Posterior vena cava (tissue), 2 donors: ENCODE data around the gene RFX5. TPM values are rescaled to one million over a fixed set of nuclear protein-coding genes. Genes with fewer than 3 reads are reported as not detected.
"Not testable (repeated sequence)": the region's sequence is repeated elsewhere in the genome, so short reads cannot be mapped to it uniquely, and the experiment has no call there.

Experiments
- DNase-seq: peaks from one replicate; pipeline ENCODE4 v3.0.0-alpha.2; 2020; ENCODE audit warnings: low spot score
- intact Hi-C, 2 donors: fragments of 100-400 bp; cut with DNase I; formaldehyde crosslinking; loops; one replicate each; pipeline versions ENCODE4 v1.14.1 to v1.14.2; 2022 to 2023
- long read RNA-seq, 2 donors: library from polyadenylated mRNA; unstranded; transcript quantifications; one replicate each; pipeline ENCODE4 v2.0.0, GENCODE V29; 2020 to 2021
- total RNA-seq, 2 donors: library from RNA; stranded (reverse); fragmentation: NEBNext Ultra II Directional; extraction: Animal tissue kit (Norgen Biotek cat#: 25700); gene quantifications; one replicate each; pipeline ENCODE4 v1.2.1, GENCODE V29; 2021
- donor health status: DM: yes; HTN: yes; CAD: no.
- donor health status: DM: yes; HTN: yes; CAD: no.

The RFX5 gene
- total RNA-seq: 10 to 100 TPM; 26.0 to 31.1 TPM
- long read RNA-seq, donor 1, partial matches to known transcripts: 5 of 12 reads
- long read RNA-seq, donor 1, other reads (novel, unspliced or antisense): 2 of 12 reads
- long read RNA-seq, donor 2, transcript RFX5-215 (11 exons, 2,355 nt): major isoform, 7 of 30 reads
- long read RNA-seq, donor 2, partial matches to known transcripts: 13 of 30 reads
- long read RNA-seq, donor 2, other reads (novel, unspliced or antisense): 10 of 30 reads

GRCh38 chr1:151346769-151347522 lies at the start of gene RFX5:
Gene RFX5 (minus strand): TSS chr1:151347252. CDS start chr1:151346320, 932 bp downstream.
- peak; percentile 97 for DNase-seq
- intact Hi-C loops: no loop called here

DNA sequence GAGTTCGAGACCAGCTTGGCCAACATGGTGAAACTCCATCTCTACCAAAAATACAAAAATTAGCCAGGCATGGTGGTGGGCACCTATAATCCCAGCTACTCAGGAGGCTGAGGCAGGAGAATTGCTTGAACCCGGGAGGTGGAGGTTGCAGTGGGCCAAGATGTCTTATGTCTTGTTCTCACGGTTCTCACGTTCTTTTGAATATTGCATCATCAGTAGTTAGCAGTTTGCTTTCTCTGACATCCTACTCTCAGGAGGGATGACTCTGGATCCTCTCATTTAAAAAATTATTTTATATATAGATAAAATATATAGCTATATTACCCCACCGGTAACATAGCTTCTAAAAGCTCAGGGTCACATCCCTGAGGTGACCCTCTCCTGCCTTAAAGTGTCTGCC lies 49.2 kb upstream of the RFX5 start:
- intact Hi-C loops, DNase-seq: not testable (repeated sequence)

GRCh38 chr1:151393583-151393982 lies 46.5 kb upstream of the RFX5 start:
- intact Hi-C loops: no loop called here
- no peak for DNase-seq

DNA sequence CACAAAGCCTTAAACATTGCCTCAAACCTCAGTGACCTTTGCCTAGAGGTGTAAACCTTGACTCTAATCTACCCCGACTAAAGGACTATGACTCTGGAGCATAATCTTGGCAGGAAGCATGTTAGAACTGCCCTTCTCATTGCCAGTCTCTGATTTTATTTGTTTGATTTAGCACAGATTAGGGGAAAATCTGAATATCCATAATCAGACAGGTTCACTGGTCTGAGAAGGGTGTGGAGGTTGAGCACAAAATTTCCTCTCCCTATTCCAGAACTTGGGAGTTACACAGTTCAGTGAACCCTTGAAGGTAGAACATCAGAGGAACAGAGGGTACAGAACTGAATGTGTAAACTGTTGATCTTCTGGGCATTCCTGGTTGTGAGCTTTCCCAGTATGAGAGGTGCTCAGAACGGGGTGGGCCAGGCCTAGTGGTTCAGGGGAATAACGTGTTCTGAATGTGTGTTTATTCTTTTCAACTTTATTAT lies 44.1 kb upstream of the RFX5 start:
- no peak for DNase-seq
- intact Hi-C loops: no loop called here

DNA sequence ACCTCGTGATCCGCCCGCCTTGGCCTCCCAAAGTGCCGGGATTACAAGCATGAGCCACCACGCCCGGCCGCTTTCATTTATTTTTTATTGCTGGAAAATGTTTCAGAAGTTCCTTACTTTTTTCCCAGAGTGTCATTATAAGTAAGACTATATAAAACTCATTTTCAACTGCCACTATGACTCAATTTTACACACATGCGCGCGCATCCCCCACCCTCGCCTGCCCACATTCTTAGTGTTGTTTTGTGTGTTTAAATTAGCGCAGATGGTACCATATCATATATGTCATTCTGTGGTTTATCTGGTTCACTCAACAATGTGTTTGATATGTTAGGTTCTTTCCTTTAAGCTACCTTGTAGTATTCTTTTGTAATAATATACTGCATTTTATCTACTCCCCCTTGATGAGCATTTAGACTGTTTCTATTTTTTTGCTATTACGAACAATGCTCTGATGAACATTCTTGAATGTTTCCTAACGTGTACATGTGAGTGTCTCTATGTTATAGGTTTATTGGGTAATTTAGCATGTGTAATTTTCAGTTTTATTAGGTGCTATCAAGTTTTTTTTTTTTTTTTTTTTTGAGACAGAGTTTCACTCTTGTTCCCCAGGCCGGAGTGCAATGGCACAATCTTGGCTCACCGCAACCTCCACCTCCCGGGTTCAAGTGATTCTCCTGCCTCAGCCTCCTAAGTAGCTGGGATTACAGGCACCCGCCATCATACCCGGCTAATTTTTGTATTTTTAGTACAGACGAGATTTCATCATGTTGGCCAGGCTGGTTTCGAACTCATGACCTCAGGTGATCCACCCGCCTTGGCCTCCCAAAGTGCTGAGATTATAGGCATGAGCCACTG lies 43.4 kb upstream of the RFX5 start:
- DNase-seq, intact Hi-C loops: not testable (repeated sequence)

- intact Hi-C loops: no loop called here
- no peak for DNase-seq
Observed at GRCh38 chr1:151386002-151386401, 39.0 kb upstream of the RFX5 start.

DNA sequence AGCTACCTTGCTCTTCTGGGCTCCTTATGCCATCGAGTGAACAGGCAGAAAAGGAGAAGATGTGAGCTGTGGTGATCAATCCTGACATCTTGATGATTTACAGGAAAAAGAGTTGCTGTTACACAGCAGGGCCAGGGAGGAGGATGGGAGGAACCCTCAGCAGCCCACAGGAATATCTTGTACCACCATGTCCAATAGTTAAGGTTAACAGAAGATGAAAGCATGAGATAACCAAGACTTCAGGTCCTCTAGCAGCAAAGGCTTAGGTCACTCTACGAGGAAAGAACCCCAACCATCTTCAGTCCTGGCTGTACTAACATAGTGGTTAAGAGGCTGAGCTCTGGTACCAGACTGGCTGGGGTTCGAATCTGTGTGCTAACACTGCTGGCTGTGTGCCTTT lies 37.5 kb upstream of the RFX5 start:
- intact Hi-C loops: no loop called here
- no peak for DNase-seq

- intact Hi-C loops: no loop called here
- no peak for DNase-seq
Observed at GRCh38 chr1:151377150-151377884, 30.3 kb upstream of the RFX5 start.

DNA sequence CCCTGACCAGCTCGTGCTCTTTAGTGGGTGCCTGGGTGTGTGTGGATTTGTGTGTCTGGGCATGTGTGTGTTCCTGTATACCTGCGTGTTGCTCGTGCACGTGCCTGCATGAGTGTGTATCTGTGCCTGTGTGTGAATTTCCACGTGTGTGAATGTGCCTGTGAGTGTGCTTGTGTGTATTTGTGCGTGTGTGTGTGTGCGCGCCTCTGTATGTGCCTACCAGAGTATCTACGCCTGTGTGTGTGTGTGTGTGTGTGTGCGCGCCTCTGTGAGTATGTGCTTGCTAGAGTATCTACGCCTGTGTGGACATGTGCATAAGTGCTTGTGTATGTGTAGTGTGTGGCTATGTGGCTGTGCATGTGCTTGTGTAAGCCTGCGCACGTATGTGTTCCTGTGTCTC lies 26.1 kb upstream of the RFX5 start:
- DNase-seq: no peak
- intact Hi-C loops: no loop called here

DNA sequence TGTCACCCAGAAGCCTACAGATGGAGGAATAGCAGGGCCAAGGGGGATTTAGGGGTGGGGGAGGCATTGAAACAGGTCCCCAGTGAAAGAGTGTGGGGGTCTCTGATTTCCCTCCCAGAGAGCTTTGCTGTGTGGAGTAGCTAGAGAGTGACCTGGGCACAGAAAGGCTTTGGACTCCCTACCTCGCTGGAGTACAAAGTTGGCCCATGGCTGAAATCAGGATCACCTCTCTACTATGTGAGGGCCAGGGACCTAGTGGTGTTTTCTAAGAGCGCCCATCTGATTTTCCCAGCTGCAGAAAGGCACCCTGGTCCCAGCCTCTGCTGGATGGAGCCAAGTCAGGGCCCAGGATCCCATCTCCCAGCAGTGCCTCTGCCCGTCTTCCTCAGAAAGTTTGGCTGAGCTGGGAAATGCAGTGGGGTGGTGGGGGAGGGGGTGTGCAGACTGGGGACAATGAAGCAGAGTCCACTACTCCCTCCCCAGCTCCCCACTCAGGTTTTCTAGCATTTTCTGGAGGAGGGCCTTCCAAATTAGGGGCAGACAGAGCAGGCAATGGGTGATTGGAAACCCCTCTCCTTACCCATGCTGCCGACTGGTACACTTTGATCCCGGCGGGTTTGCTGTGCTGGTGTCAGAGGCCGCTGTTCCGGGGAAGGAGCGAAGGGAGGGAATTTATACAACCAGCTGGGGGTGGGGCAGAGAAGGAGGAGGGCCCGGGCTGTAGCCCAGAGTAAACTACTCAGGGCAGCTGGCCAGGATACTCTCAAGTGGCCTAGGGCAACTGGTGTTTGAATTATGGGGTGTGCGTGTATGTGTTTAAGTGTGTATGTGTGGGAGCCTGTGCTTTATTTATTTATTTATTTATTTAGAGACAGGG lies 25.2 kb upstream of the RFX5 start, which contains the start of gene SELENBP1:
Gene SELENBP1, minus strand, starts transcription at position 648 of the 877 bp plus-strand sequence. Its CDS starts 64 bp downstream, at position 584.
- DNase-seq: peak; percentile 90
- intact Hi-C loops: no loop called here

DNA sequence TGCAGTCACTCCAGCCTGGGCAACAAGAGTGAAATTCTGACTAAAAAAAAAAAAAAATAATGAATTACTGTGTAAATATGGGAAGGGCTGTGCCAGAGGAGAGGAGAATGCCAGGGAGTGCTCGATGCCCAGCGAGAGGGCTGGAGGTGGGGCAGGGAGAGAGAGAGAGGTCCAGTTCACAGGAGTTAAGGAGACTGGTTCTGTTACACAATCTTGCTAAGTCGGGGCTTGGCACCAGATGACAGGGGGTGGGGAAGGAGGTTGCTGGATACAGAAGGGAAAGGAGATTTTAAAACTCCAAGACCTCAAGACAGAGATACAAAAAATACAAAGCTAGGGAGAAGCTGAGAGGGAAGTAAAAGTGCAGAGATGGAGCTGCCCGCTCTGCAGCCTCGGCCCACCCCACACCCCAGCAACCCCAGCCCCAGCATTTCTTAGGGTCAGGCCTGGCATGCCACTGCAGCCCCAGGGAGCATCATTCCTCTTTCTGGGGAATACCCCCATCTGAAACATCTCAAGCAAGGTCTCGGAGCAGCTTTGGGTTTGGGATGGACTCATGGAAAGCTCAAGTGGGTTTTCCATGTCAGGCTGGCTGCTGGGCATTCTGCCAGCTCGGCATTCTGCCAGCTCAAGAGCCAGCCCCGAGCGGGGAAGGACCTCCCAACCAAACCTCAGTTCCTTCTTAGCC lies 24.5 kb upstream of the RFX5 start:
- no peak for DNase-seq
- intact Hi-C loops: no loop called here

- intact Hi-C loops: no loop called here
- DNase-seq: no peak
Observed at GRCh38 chr1:151370211-151370911, 23.3 kb upstream of the RFX5 start.

DNA sequence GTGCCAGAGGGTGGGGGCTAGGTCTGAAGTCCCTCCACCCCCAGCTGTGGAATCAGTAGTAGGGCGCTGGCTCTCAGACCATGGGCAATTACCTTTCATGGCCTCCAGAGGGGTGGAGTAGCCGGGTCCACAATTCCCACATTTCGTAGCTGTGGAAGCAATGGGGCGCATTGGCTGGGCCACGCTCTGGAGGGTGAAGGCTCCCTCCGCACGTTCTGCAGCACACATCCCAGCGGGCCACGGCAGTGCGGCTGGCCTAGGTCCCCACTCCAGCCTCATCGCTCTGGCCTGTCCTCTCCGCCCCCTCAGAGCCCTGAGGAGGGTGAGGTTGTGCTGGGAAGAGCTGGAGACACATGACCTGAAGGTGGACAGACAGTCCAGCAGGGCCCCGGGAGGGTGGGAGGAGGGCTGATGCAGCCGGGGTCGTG lies 22.6 kb upstream of the RFX5 start:
- intact Hi-C loops: no loop called here
- no peak for DNase-seq

GRCh38 chr1:151369302-151369610 lies 22.2 kb upstream of the RFX5 start:
- intact Hi-C loops: no loop called here
- DNase-seq: no peak

DNA sequence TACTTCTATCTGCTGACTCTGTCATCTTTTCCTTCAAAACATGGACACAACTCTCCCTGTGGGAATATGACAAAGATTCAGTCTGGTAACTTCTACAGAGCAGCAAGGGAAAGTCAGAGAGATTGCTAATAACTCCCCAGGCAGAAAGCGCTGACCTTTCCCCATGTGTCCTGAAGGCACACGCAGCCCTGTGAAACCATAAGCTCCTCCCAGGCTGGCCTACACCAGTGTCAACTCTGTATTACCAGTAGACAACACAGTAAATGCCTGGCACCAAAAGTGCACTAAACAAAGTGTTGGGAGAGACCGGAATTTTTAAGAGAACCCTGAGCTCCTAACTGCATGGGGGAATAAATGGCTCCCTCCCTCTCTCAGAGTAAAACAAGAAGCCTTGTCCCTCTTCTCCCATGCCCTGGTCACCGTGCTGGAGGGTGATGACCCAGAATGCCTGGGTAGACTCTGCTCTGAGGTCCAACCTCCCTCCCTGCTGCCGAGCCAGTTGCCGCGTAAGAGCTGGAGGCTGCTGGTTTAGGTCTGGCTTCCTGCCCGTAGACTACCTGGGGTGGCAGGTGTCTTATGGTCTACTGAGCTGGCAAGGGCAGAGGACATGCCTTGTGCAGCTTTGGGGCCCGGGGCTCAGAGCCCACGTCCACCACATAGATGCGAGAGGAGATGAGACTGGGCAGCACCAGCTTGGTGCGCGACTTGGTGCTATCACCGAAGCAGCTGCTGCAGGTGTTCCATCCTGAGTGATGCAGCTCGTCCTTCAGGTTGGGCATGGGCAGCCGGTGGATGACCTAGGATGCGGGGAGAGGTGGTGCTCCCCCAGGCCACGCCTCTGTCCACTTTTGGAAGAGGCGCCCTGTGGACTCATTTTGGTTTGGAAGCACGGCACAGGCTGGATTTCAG lies 21.6 kb upstream of the RFX5 start:
- no peak for DNase-seq
- intact Hi-C loops: no loop called here

- intact Hi-C loops: no loop called here
- no peak for DNase-seq
Observed at GRCh38 chr1:151367658-151368392, 20.8 kb upstream of the RFX5 start.
